GM08714 (cell line): ENCODE data around the gene NEGR1.

Source experiments
- H3K4me3 ChIP-seq: fragments of 200-500 bp; sonication (Bioruptor generic); 2 replicates; pipeline ENCODE4 v1.5.1; 2014; ENCODE audit warnings: mild to moderate bottlenecking, low read length, inconsistent platforms
- ZNF274 ChIP-seq: IDR thresholded peaks from 2 replicates; pipeline ENCODE4 v1.6.1; 2012; ENCODE audit warnings: mild to moderate bottlenecking, low read depth, low read length

Gene NEGR1

GRCh38 chr1:71586030-71586429 is 696.3 kb downstream of the NEGR1 start:
- no peak overlapping the region for H3K4me3 ChIP-seq
- TF ChIP-seq ZNF274, result no peak

GRCh38 chr1:71583756-71584155 is 698.6 kb downstream of the NEGR1 start:
- no peak overlapping the region for H3K4me3 ChIP-seq
- TF ChIP-seq ZNF274, result no peak

GRCh38 chr1:71582673-71583072 is 699.7 kb downstream of the NEGR1 start:
- H3K4me3 ChIP-seq, result no peak overlapping the region
- TF ChIP-seq ZNF274, result no peak

- TF ChIP-seq ZNF274, result no peak
- no peak overlapping the region for H3K4me3 ChIP-seq
Measured at GRCh38 chr1:71577451-71578131, 704.7 kb downstream of the NEGR1 start.

- no peak for TF ChIP-seq ZNF274
- H3K4me3 ChIP-seq, result no peak overlapping the region
Measured at GRCh38 chr1:71572038-71572437, 710.3 kb downstream of the NEGR1 start.

- no peak for TF ChIP-seq ZNF274
- no peak overlapping the region for H3K4me3 ChIP-seq
Measured at GRCh38 chr1:71566413-71566812, 715.9 kb downstream of the NEGR1 start.

GRCh38 chr1:71565831-71566230 is 716.5 kb downstream of the NEGR1 start:
- TF ChIP-seq ZNF274, result no peak
- no peak overlapping the region for H3K4me3 ChIP-seq

GRCh38 chr1:71565262-71565661 is 717.1 kb downstream of the NEGR1 start:
- no peak for TF ChIP-seq ZNF274

GRCh38 chr1:71562298-71562697 is 720.0 kb downstream of the NEGR1 start:
- no peak for TF ChIP-seq ZNF274

More at GRCh38 chr1:71565262-71565661, 717.1 kb downstream of the NEGR1 start:
- H3K4me3 ChIP-seq, result no peak overlapping the region

GRCh38 chr1:71561729-71562128 is 720.6 kb downstream of the NEGR1 start:
- no peak for TF ChIP-seq ZNF274
- H3K4me3 ChIP-seq, result no peak overlapping the region

More at GRCh38 chr1:71562298-71562697, 720.0 kb downstream of the NEGR1 start:
- no peak overlapping the region for H3K4me3 ChIP-seq

- no peak overlapping the region for H3K4me3 ChIP-seq
- TF ChIP-seq ZNF274, result no peak
Measured at GRCh38 chr1:71561206-71561605, 721.1 kb downstream of the NEGR1 start.

- H3K4me3 ChIP-seq, result no peak overlapping the region
- no peak for TF ChIP-seq ZNF274
Measured at GRCh38 chr1:71559880-71560279, 722.5 kb downstream of the NEGR1 start.

GRCh38 chr1:71557138-71557537 is 725.2 kb downstream of the NEGR1 start:
- H3K4me3 ChIP-seq, result no peak overlapping the region
- TF ChIP-seq ZNF274, result no peak

- no peak overlapping the region for H3K4me3 ChIP-seq
- no peak for TF ChIP-seq ZNF274
Measured at GRCh38 chr1:71548398-71548890, 733.9 kb downstream of the NEGR1 start.

GRCh38 chr1:71542155-71542554 is 740.2 kb downstream of the NEGR1 start:
- H3K4me3 ChIP-seq, result no peak overlapping the region
- TF ChIP-seq ZNF274, result no peak

- H3K4me3 ChIP-seq, result no peak overlapping the region
- TF ChIP-seq ZNF274, result no peak
Measured at GRCh38 chr1:71533950-71534349, 748.4 kb downstream of the NEGR1 start.
